CD4-positive, alpha-beta memory T cell (primary cell): Measurements from ENCODE around the gene BOLA3. TPM values are rescaled to one million over a fixed set of nuclear protein-coding genes. Genes with fewer than 3 reads are reported as not detected.

Experiments
- CTCF ChIA-PET: fragments of 350-600 bp; sonication (Branson Sonifier 250); formaldehyde crosslinking; loops from one replicate; lab custom pipeline; 2021; ENCODE audit warnings: inconsistent platforms; ENCODE audit not compliant: partially characterized antibody; lab: Charles Lee
- POLR2A ChIA-PET: fragments of 350-600 bp; sonication (Branson Sonifier 250); formaldehyde crosslinking; loops from one replicate; lab custom pipeline; 2021; ENCODE audit not compliant: partially characterized antibody; lab: Charles Lee
- DNase-seq, 5 donors: peaks; one replicate each; pipeline versions ENCODE4 v3.0.0 to v3.0.0-alpha.2; 2020 to 2022; ENCODE audit warnings: mixed read lengths in 1 of 5
- H3K27ac ChIP-seq: one replicate; pipeline ENCODE4 v1.7.0; 2013; ENCODE audit warnings: low read depth, low read length
- H3K27me3 ChIP-seq: 2 replicates; pipeline ENCODE4 v1.7.0; 2013; ENCODE audit warnings: mild to moderate bottlenecking, low read length, moderate library complexity; ENCODE audit not compliant: insufficient read depth
- H3K36me3 ChIP-seq: 2 replicates; pipeline ENCODE4 v1.7.0; 2013; ENCODE audit warnings: mild to moderate bottlenecking, low read length, moderate library complexity; ENCODE audit not compliant: insufficient read depth
- H3K4me1 ChIP-seq: 2 replicates; pipeline ENCODE4 v1.7.0; 2013; ENCODE audit warnings: mild to moderate bottlenecking, low read length, moderate library complexity; ENCODE audit not compliant: insufficient read depth
- H3K4me3 ChIP-seq, 2 donors: one replicate each; pipeline ENCODE4 v1.7.0; 2013; ENCODE audit warnings: low read length in 2 of 2, mild to moderate bottlenecking in 1 of 2
- H3K9me3 ChIP-seq, 2 donors: one replicate each; pipeline ENCODE4 v1.7.0; 2013; ENCODE audit warnings: low read length in 2 of 2, control low read depth in 1 of 2; ENCODE audit not compliant: control insufficient read depth in 1 of 2
- H3K27ac Mint-ChIP-seq, 7 donors: one replicate each; pipeline ENCODE4 v1.8.0; 2020 to 2021; ENCODE audit warnings: mixed read lengths in 7 of 7, mild to moderate bottlenecking in 6 of 7, inconsistent platforms in 3 of 7, moderate library complexity in 3 of 7
- H3K27me3 Mint-ChIP-seq, 2 donors: one replicate each; pipeline ENCODE4 v1.8.0; 2020 to 2021; ENCODE audit warnings: mixed read lengths in 2 of 2
- H3K36me3 Mint-ChIP-seq, 2 donors: one replicate each; pipeline ENCODE4 v1.8.0; 2020 to 2021; ENCODE audit warnings: mixed read lengths in 2 of 2, inconsistent platforms in 1 of 2, mild to moderate bottlenecking in 1 of 2
- H3K4me1 Mint-ChIP-seq, 4 donors: one replicate each; pipeline ENCODE4 v1.8.0; 2020 to 2021; ENCODE audit warnings: mixed read lengths in 4 of 4, mild to moderate bottlenecking in 1 of 4
- H3K4me3 Mint-ChIP-seq, 8 donors: one replicate each; pipeline ENCODE4 v1.8.0; 2020 to 2021; ENCODE audit warnings: mixed read lengths in 8 of 8, mild to moderate bottlenecking in 7 of 8, moderate library complexity in 6 of 8, inconsistent platforms in 3 of 8
- H3K9me3 Mint-ChIP-seq, 8 donors: one replicate each; pipeline ENCODE4 v1.8.0; 2020 to 2021; ENCODE audit warnings: mixed read lengths in 8 of 8, mild to moderate bottlenecking in 5 of 8, inconsistent platforms in 3 of 8, moderate library complexity in 1 of 8
- intact Hi-C: fragments of 100-400 bp; cut with micrococcal nuclease; formaldehyde crosslinking; loops from one replicate; pipeline ENCODE4 v1.15.1; 2023
- polyA plus RNA-seq, 2 donors: library from polyadenylated mRNA; unstranded; fragments of 300-500 nt; fragmentation: Illumina TruSeq; gene quantifications; one replicate each; pipeline ENCODE4 v1.2.3, GENCODE V29; 2021
- total RNA-seq, 2 experiments: library from RNA; stranded (reverse); gene quantifications; one replicate each; pipeline ENCODE4 v1.2.3, GENCODE V29; 2021

BOLA3 gene
- total and polyA plus RNA-seq, 4 experiments from 2014 or later: 16.4 to 101 (median 50.5) TPM

DNA sequence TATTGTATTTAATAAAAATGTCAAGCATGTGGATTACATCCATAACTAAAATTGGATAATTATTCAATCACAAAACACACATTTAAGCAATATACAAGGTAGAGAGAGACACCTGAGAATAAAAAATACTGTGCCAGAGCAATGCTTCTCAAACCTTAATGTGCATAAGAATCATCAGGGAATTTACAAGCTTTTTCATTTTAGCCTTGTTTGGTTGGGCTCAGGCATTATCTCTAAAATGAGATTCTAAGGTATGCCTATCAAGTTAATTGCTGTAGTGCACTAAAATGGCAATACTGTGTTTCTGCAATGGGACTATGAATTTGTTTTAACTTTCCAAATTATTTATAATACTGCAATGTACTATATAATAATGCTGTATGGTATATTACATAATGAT lies 30.0 kb upstream of the BOLA3 start:
- H3K27me3 Mint-ChIP-seq: no peaks in the 10 kb centered on the region
- Histone ChIP-seq H3K36me3 (no peaks in the 10 kb centered on the region), H3K4me1 (peaks cover 52% of the 10 kb centered on the region), H3K27ac (peak overlapping the region; percentile 99), H3K4me3 (peak overlapping the region; percentile 69 to 74), H3K27me3 (no peaks in the 10 kb centered on the region), H3K9me3 (no peaks in the 10 kb centered on the region)
- peak overlapping the region; percentile 89 to 96 (median 95) for H3K27ac Mint-ChIP-seq
- H3K36me3 Mint-ChIP-seq: peaks cover 0 to 21% of the 10 kb centered on the region in 2 donors
- intact Hi-C loops: loop anchor here (1.0 to 2.0 kb wide), 6 partner anchors 9 to 306 kb away; partner anchors contain the start of genes BOLA3, DGUOK and TTC31
- no peak for DNase-seq
- POLR2A ChIA-PET: interaction anchor here (1.0 to 3.9 kb wide), 26 partner anchors 8 to 945 kb away, joined by 3 to 128 read pairs (median 6); partner anchors contain the start of genes BOLA3, DGUOK, MTHFD2 and PRADC1
- CTCF ChIA-PET: interaction anchor here (1.2 to 3.5 kb wide), 12 partner anchors 8 to 354 kb away, joined by 4 to 51 read pairs (median 12); partner anchors contain the start of genes BOLA3, MTHFD2 and STAMBP
- no peaks in the 10 kb centered on the region for H3K9me3 Mint-ChIP-seq
- peak overlapping the region; percentile 90 to 94 (median 94) for H3K4me3 Mint-ChIP-seq
- H3K4me1 Mint-ChIP-seq: peaks cover 25 to 55% (median 39%) of the 10 kb centered on the region in 4 donors

GRCh38 chr2:74174909-74175308 lies 27.2 kb upstream of the BOLA3 start:
- no peak for DNase-seq
- H3K36me3 Mint-ChIP-seq: peaks cover 8 to 35% of the 10 kb centered on the region in 2 donors
- H3K4me1 Mint-ChIP-seq: peaks cover 31 to 63% (median 47%) of the 10 kb centered on the region in 4 donors
- peak overlapping the region in 2 of 7 donors; percentile 5 to 17 for H3K27ac Mint-ChIP-seq
- no peak overlapping the region for H3K4me3 ChIP-seq
- ChIA-PET CTCF (interaction anchor here (0.7 to 1.0 kb wide), 2 partner anchors 24 to 27 kb away, joined by 4 read pairs; partner anchors contain the start of gene BOLA3), POLR2A (no interaction called here)
- H3K4me3 Mint-ChIP-seq: peak overlapping the region in 7 of 8 donors; percentile 42 to 85 (median 58)
- peaks cover 9% of the 10 kb centered on the region for H3K36me3 ChIP-seq
- intact Hi-C loops: no loop called here
- no peak overlapping the region for H3K27ac ChIP-seq
- no peaks in the 10 kb centered on the region for H3K27me3 ChIP-seq
- no peaks in the 10 kb centered on the region for H3K9me3 Mint-ChIP-seq
- peaks cover 60% of the 10 kb centered on the region for H3K4me1 ChIP-seq
- no peaks in the 10 kb centered on the region for H3K9me3 ChIP-seq
- no peaks in the 10 kb centered on the region for H3K27me3 Mint-ChIP-seq

- intact Hi-C loops: loop anchor here (1.0 kb wide), 1 partner anchor 10 kb away; the partner anchor contains the start of gene MOB1A
- no peak for DNase-seq
- no peaks in the 10 kb centered on the region for H3K27me3 ChIP-seq
- H3K27me3 Mint-ChIP-seq: no peaks in the 10 kb centered on the region
- CTCF ChIA-PET: interaction anchor here (0.9 to 2.1 kb wide), 6 partner anchors 10 to 344 kb away, joined by 3 to 7 read pairs (median 4); partner anchors contain the start of genes MOB1A and MTHFD2
- peaks cover 50% of the 10 kb centered on the region for H3K36me3 ChIP-seq
- H3K4me1 ChIP-seq: peaks cover 14% of the 10 kb centered on the region
- POLR2A ChIA-PET: interaction anchor here (2.5 kb wide), 1 partner anchor 10 kb away, joined by 11 read pairs; the partner anchor contains the start of gene MOB1A
- peaks cover 0 to 6% (median 1%) of the 10 kb centered on the region in 8 donors for H3K9me3 Mint-ChIP-seq
- peaks cover 42 to 59% of the 10 kb centered on the region in 2 donors for H3K36me3 Mint-ChIP-seq
- H3K27ac Mint-ChIP-seq: peak overlapping the region in 4 of 7 donors; percentile 1 to 78 (median 6)
- H3K4me3 Mint-ChIP-seq: no peak overlapping the region
- H3K9me3 ChIP-seq: no peaks in the 10 kb centered on the region
- peaks cover 16 to 27% (median 19%) of the 10 kb centered on the region in 4 donors for H3K4me1 Mint-ChIP-seq
- no peak overlapping the region for H3K4me3 ChIP-seq
- H3K27ac ChIP-seq: no peak overlapping the region
These were observed 21.0 kb upstream of the BOLA3 start for GRCh38 chr2:74168739-74169138.

DNA sequence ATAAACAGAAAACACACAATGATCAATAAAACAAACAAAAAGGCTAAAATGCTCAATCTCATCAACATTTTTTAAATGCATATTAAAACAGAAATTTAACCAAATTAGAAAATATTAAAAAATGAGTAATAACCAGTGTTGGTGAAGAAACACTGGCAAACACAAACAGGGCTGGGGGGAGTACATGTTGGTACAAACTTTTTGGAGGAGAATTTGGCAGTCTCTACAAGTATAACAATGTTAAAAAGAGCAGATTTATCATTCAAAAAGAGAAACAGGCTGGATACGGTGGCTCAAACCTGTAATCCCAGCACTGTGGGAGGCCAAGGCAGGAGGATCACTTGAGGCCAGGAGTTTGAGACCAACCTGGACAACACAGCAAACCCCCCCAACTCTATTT lies 17.0 kb upstream of the BOLA3 start:
- Histone ChIP-seq H3K27me3 (no peaks in the 10 kb centered on the region), H3K36me3 (peaks cover 63% of the 10 kb centered on the region), H3K4me1 (no peaks in the 10 kb centered on the region), H3K4me3 (no peak overlapping the region), H3K27ac (no peak overlapping the region), H3K9me3 (no peaks in the 10 kb centered on the region)
- POLR2A ChIA-PET: interaction anchor here (1.2 kb wide), 1 partner anchor 14 kb away, joined by 6 read pairs; the partner anchor contains the start of gene MOB1A
- no peak for DNase-seq
- Mint-ChIP-seq H3K27ac (peak overlapping the region in 1 of 7 donors; percentile 32), H3K9me3 (peaks cover 0 to 6% (median 1%) of the 10 kb centered on the region in 8 donors), H3K27me3 (no peaks in the 10 kb centered on the region), H3K4me3 (no peak overlapping the region), H3K4me1 (peaks cover 7 to 16% (median 10%) of the 10 kb centered on the region in 4 donors), H3K36me3 (peaks cover 47 to 63% of the 10 kb centered on the region in 2 donors)
- CTCF ChIA-PET: no interaction called here
- intact Hi-C loops: no loop called here

- peaks cover 63% of the 10 kb centered on the region for H3K36me3 ChIP-seq
- Mint-ChIP-seq H3K9me3 (peaks cover 0 to 6% (median 1%) of the 10 kb centered on the region in 8 donors), H3K4me1 (peaks cover 7 to 12% (median 8%) of the 10 kb centered on the region in 4 donors), H3K27me3 (no peaks in the 10 kb centered on the region), H3K4me3 (no peak overlapping the region), H3K27ac (peak overlapping the region in 1 of 7 donors; percentile 57), H3K36me3 (peaks cover 48 to 65% of the 10 kb centered on the region in 2 donors)
- CTCF ChIA-PET: interaction anchor here (2.2 kb wide), 1 partner anchor 15 kb away, joined by 10 read pairs; the partner anchor contains the start of gene BOLA3
- intact Hi-C loops: no loop called here
- POLR2A ChIA-PET: interaction anchor here (0.8 kb wide), 1 partner anchor 36 kb away, joined by 3 read pairs; the partner anchor contains the start of gene MTHFD2
- H3K4me1 ChIP-seq: no peaks in the 10 kb centered on the region
- H3K27ac ChIP-seq: no peak overlapping the region
- no peaks in the 10 kb centered on the region for H3K27me3 ChIP-seq
- no peaks in the 10 kb centered on the region for H3K9me3 ChIP-seq
- no peak overlapping the region for H3K4me3 ChIP-seq
- DNase-seq: no peak
These were observed 15.2 kb upstream of the BOLA3 start for GRCh38 chr2:74162951-74163350.

- no peaks in the 10 kb centered on the region for H3K4me1 ChIP-seq
- POLR2A ChIA-PET: no interaction called here
- H3K27me3 Mint-ChIP-seq: no peaks in the 10 kb centered on the region
- no peak overlapping the region for H3K27ac ChIP-seq
- H3K36me3 ChIP-seq: peaks cover 52% of the 10 kb centered on the region
- no peak overlapping the region for H3K4me3 ChIP-seq
- intact Hi-C loops: loop anchor here (10.0 kb wide), 1 partner anchor 179 kb away; no protein-coding TSS in a partner anchor
- peaks cover 0 to 4% (median 0%) of the 10 kb centered on the region in 4 donors for H3K4me1 Mint-ChIP-seq
- H3K27me3 ChIP-seq: no peaks in the 10 kb centered on the region
- H3K27ac Mint-ChIP-seq: peak overlapping the region in 1 of 7 donors; percentile 19
- no peak overlapping the region for H3K4me3 Mint-ChIP-seq
- DNase-seq: no peak
- no peaks in the 10 kb centered on the region for H3K9me3 Mint-ChIP-seq
- H3K36me3 Mint-ChIP-seq: peaks cover 22 to 69% of the 10 kb centered on the region in 2 donors
- CTCF ChIA-PET: interaction anchor here (1.1 to 3.0 kb wide), 4 partner anchors 8 to 332 kb away, joined by 4 to 17 read pairs (median 9); partner anchors contain the start of genes BOLA3 and MOB1A
- H3K9me3 ChIP-seq: no peaks in the 10 kb centered on the region
These were observed 8.1 kb upstream of the BOLA3 start for GRCh38 chr2:74155830-74156229.

DNA sequence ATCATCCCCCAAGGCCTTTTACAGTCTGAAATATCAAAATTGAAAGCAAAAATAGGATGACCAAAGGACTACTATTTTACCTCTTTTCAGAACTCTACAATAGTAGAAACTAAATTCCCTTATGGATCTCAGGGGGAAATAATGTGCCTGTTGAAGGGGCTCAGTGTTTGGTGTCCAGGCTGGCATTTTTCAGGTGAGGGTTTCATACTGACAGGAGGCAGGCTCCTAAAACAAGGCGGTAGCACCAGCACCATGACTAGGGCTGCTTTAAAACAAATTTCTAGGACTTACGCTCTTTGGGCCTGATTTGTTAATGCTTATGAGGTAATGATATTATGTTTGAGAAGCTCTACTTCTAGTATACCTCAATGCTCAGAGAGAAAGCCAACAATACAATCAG lies 5.2 kb upstream of the BOLA3 start:
- H3K27ac Mint-ChIP-seq: peak overlapping the region in 3 of 7 donors; percentile 18 to 83 (median 70)
- no peak for DNase-seq
- Histone ChIP-seq H3K9me3 (no peaks in the 10 kb centered on the region), H3K4me1 (peaks cover 4% of the 10 kb centered on the region), H3K27ac (no peak overlapping the region), H3K4me3 (no peak overlapping the region), H3K36me3 (peaks cover 25% of the 10 kb centered on the region), H3K27me3 (no peaks in the 10 kb centered on the region)
- peaks cover 0 to 2% (median 0%) of the 10 kb centered on the region in 8 donors for H3K9me3 Mint-ChIP-seq
- POLR2A ChIA-PET: interaction anchor here (1.3 to 1.7 kb wide), 2 partner anchors 25 to 27 kb away, joined by 3 to 4 read pairs; no protein-coding TSS in a partner anchor
- CTCF ChIA-PET: interaction anchor here (3.0 to 9.4 kb wide), 2 partner anchors 26 to 328 kb away, joined by 17 to 114 read pairs; partner anchors contain the start of genes MOB1A and STAMBP
- H3K4me3 Mint-ChIP-seq: no peak overlapping the region
- H3K4me1 Mint-ChIP-seq: peaks cover 0 to 4% (median under 1%) of the 10 kb centered on the region in 4 donors
- intact Hi-C loops: loop anchor here (10.0 kb wide), 1 partner anchor 182 kb away; no protein-coding TSS in a partner anchor
- no peaks in the 10 kb centered on the region for H3K27me3 Mint-ChIP-seq
- H3K36me3 Mint-ChIP-seq: peaks cover 10 to 50% of the 10 kb centered on the region in 2 donors
